Measurements from ENCODE around the gene SKA2. TPM values are rescaled to one million over a fixed set of nuclear protein-coding genes. Genes with fewer than 3 reads are reported as not detected.
"Not testable (repeated sequence)": the region's sequence is repeated elsewhere in the genome, so short reads cannot be mapped to it uniquely, and the experiment has no call there.

The SKA2 gene
- total RNA-seq, 6 donors from 2014 or later, result 10.5 to 37.0 (median 23.9) TPM

DNA sequence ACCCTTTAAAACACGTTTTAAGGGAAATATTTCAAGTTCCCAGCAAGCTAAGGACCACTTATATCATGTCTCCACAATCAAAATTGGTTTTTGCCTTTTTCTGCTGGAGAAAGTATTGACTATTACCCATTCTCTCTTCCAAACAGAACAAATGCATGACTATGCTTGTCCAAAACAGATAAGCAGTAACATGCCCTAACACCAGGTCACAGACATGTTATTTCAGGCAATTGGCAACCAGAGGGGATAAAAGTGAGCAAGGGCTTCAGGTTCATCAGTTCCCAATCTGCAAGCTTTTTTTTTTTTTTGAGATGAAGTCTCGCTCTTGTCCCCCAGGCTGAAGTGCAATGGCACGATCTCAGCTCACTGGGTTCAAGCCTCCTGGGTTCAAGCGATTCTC, 15.0 kb downstream of the SKA2 start:
- no peaks in the 10 kb centered on the region for H3K9me3 ChIP-seq
- no peaks in the 10 kb centered on the region for H3K36me3 ChIP-seq
- TF ChIP-seq POLR2A (IDR thresholded peaks at IDR 0.05), result no peak
- TF ChIP-seq CTCF (IDR thresholded peaks at IDR 0.05), result no peak
- TF ChIP-seq EP300 (IDR thresholded peaks at IDR 0.05), result no peak
- TF ChIP-seq POLR2AphosphoS5 (IDR thresholded peaks at IDR 0.05), result no peak
- no peak overlapping the region for H3K27ac ChIP-seq
- no peaks in the 10 kb centered on the region for H3K4me1 ChIP-seq
- 93% methylated on average over 4 of the region's 4 CpGs for WGBS, 2 donors
- no peak for ATAC-seq (ENCODE audit: low FRiP score in 2 of 2)
- no peak for DNase-seq
- H3K4me3 ChIP-seq, result no peak overlapping the region
- no peaks in the 10 kb centered on the region for H3K27me3 ChIP-seq

GRCh38 chr17:59138339-59138738, 16.6 kb downstream of the SKA2 start:
- not testable (repeated sequence) for ATAC-seq (ENCODE audit: low FRiP score in 2 of 2); H3K27me3 ChIP-seq; H3K27ac ChIP-seq; H3K4me3 ChIP-seq; H3K4me1 ChIP-seq; H3K36me3 ChIP-seq; H3K9me3 ChIP-seq; DNase-seq
- WGBS, 2 donors, result 94 to 95% methylated on average over 10 of the region's 10 CpGs

DNA sequence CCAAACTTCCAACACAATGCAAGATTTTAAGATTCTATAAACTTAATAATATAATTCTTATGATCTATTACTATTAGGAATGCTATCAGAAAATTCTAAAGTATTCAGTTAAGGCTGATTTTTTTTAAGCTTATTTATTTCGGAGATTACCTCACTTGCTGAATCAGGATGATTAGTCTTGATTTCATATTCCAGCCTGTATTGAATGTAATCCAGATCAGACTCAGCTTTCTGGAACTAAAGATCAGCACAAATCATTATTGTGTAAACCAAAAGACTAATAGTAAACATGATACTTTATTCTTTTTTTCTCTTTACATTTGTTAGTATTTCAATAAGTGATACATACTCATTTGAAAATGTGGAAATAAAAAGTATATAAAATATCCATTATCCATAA, 23.9 kb downstream of the SKA2 start:
- DNase-seq (no peak), ATAC-seq (ENCODE audit: low FRiP score in 2 of 2) (no peak)
- Histone ChIP-seq H3K27ac (no peak overlapping the region), H3K9me3 (no peaks in the 10 kb centered on the region), H3K27me3 (no peaks in the 10 kb centered on the region), H3K4me1 (no peaks in the 10 kb centered on the region), H3K36me3 (peaks cover 0 to 23% (median 0%) of the 10 kb centered on the region in 4 donors), H3K4me3 (no peak overlapping the region)
- TF ChIP-seq EP300 (IDR thresholded peaks at IDR 0.05) (no peak), CTCF (IDR thresholded peaks at IDR 0.05) (no peak), POLR2A (IDR thresholded peaks at IDR 0.05) (no peak), POLR2AphosphoS5 (IDR thresholded peaks at IDR 0.05) (no peak)
- WGBS, 2 donors, result 77 to 83% methylated on average over 1 of the region's 1 CpG

- Histone ChIP-seq H3K4me1 (no peaks in the 10 kb centered on the region), H3K9me3 (no peaks in the 10 kb centered on the region), H3K36me3 (peaks cover 0 to 23% (median 0%) of the 10 kb centered on the region in 4 donors), H3K4me3 (no peak overlapping the region), H3K27me3 (no peaks in the 10 kb centered on the region), H3K27ac (no peak overlapping the region)
- ATAC-seq (ENCODE audit: low FRiP score in 2 of 2) (no peak), DNase-seq (no peak)
- TF ChIP-seq POLR2AphosphoS5 (IDR thresholded peaks at IDR 0.05) (no peak), CTCF (IDR thresholded peaks at IDR 0.05) (no peak), EP300 (IDR thresholded peaks at IDR 0.05) (no peak), POLR2A (IDR thresholded peaks at IDR 0.05) (no peak)
- WGBS, 2 donors, result 48 to 93% methylated on average over 2 of the region's 2 CpGs
These were observed 25.2 kb downstream of the SKA2 start for GRCh38 chr17:59129814-59130213.

- WGBS, 2 donors, result 65 to 95% methylated on average over 3 of the region's 3 CpGs
- H3K27ac ChIP-seq, result no peak overlapping the region
- H3K27me3 ChIP-seq, result no peaks in the 10 kb centered on the region
- H3K9me3 ChIP-seq, result no peaks in the 10 kb centered on the region
- H3K4me3 ChIP-seq, result no peak overlapping the region
- H3K4me1 ChIP-seq, result no peaks in the 10 kb centered on the region
- DNase-seq, result no peak
- TF ChIP-seq POLR2A (IDR thresholded peaks at IDR 0.05), result no peak
- TF ChIP-seq POLR2AphosphoS5 (IDR thresholded peaks at IDR 0.05), result no peak
- no peak for TF ChIP-seq CTCF (IDR thresholded peaks at IDR 0.05)
- TF ChIP-seq EP300 (IDR thresholded peaks at IDR 0.05), result no peak
- peaks cover 0 to 23% (median 0%) of the 10 kb centered on the region in 4 donors for H3K36me3 ChIP-seq
- ATAC-seq (ENCODE audit: low FRiP score in 2 of 2), result no peak
These were observed 28.1 kb downstream of the SKA2 start for GRCh38 chr17:59126809-59127417.
